Body of pancreas (tissue), 4 donors: ENCODE results near the gene ZBTB20.

Source experiments
- CTCF ChIP-seq, 7 experiments: fragments of 450-650 bp in 4 of 7; fragments of 200-600 bp in 3 of 7; sonication (generic) in 3 of 7; IDR thresholded peaks; one replicate each; pipeline ENCODE4 v1.5.1; 2016 to 2019; ENCODE audit warnings: antibody characterized with exemption in 7 of 7
- POLR2A ChIP-seq, 3 donors: fragments of 450-650 bp; IDR thresholded peaks; one replicate each; pipeline ENCODE4 v1.6.1; 2016; ENCODE audit warnings: antibody characterized with exemption in 3 of 3, mild to moderate bottlenecking in 2 of 3

DNA sequence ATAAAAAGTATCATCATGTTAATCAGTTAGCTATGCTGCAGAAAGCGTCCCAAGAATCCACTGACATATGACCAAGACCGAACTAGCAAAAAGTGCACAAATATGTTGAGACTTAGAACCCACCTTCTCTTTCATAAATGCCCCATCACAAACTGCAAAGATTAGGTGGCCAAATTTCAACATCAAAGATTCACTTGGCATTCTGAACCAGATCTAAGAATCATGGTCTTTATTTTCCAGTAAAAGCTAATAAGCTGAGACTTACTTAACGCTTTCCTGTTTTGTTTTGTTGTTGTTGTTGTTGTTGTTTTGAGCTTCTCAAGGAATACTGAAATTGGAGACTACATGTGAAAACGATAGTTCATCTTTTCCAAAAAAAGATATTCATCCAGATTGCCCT, 62.4 kb downstream of the ZBTB20 start:
- no peak for TF ChIP-seq CTCF (IDR thresholded peaks at IDR 0.05)
- no peak for TF ChIP-seq POLR2A (IDR thresholded peaks at IDR 0.05)
